ENCODE data around the gene PHKA1.
"Not testable (repeated sequence)": the region's sequence is repeated elsewhere in the genome, so short reads cannot be mapped to it uniquely, and the experiment has no call there.

Gene PHKA1

DNA sequence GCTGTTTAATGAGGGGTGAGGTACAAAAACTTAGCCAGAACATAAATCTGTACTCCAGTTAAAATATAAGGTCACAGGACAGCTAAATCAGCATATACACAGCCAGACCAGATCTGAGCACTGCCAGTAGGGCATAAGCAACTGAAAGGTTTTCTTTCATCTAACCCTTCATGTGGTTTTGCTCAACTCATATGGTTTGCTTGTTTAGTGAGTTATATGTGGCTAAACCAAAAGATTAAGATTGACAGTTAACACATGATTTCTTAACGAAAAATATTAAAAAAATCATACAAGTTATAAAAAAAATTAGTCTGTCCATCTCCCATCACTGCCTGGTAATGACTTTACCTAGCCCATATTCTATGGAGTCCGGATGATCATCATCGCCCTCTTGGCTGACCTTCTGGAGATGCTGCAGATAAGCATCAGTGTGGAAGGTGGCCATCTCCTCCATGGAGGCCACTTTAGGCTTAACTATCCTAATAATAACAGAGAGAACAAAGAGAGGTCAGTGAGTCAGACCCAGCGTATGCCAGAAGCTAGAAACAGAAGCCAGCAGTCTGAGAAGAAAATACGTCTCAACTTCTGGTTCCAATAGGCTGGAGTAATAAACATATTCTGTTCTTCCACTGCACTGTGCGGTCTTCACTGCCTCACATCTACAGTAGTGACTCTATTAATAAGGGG is 145.6 kb downstream of the PHKA1 start:
- no peak for DNase-seq

DNA sequence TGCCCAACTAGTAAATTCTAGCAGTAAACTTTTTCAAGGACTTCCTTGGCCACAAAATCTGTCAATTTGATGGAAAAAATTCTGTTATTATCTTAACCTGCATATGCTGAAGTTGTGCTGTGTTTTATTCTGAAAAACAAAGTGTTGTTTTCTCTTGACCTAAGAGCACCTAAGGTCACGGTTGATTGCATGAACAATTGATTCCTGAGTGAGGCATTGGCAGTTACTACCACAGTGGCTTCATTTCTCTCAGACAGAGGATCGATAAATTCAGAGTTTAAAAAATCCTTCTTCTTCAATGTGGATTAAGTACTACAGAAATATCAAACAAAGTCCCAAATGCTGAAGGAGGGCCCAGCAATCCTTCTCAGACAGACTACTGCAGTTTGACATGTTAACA is 147.7 kb downstream of the PHKA1 start:
- no peak for DNase-seq

DNA sequence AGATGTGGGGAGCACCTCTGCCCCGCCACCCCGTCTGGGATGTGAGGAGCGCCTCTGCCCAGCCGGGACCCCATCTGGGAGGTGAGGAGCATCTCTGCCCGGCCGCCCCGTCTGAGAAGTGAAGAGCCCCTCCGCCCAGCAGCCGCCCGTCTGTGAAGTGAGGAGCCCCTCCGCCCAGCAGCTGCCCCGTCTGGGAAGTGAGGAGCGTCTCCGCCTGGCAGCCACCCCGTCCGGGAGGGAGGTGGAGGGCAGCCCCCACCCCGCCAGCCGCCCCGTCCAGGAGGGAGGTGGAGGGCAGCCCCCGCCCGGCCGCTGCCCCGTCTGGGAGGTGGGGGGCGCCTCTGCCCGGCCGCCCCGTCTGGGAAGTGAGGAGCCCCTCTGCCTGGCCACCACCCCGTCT is 154.5 kb downstream of the PHKA1 start:
- not testable (repeated sequence) for DNase-seq

DNA sequence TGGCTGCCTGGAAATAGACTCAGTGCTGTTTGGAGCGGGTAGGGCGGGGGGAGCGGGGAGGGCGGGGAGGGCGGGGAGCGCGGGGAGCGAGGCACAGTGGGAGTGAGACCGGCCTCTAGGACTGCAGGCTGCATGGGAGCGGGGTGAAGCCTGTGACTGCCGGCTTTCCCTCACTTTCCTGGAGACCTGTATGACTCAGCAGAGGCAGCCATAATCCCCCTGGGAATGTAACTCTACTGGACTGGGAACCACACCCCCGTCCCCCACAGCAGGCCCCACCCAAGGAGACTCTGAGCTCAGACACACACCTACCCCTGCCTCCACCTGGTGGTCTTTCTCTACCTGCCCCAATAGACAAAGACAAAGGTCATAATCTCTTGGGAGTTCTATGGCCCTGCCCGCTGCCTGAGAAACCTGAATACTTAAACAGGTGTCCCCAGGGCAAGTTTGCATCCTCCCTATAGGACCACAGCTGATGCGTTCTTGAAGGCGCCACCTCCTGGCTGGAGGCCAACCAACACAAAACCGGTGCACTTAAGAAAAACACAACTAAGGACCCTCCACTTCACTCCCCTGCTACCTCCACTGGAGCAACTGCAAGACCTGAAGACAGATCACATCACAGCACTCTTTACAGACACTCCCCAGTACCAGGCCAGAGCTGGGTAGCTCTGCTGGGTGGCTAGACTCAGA is 159.5 kb downstream of the PHKA1 start:
- no peak for DNase-seq

DNA sequence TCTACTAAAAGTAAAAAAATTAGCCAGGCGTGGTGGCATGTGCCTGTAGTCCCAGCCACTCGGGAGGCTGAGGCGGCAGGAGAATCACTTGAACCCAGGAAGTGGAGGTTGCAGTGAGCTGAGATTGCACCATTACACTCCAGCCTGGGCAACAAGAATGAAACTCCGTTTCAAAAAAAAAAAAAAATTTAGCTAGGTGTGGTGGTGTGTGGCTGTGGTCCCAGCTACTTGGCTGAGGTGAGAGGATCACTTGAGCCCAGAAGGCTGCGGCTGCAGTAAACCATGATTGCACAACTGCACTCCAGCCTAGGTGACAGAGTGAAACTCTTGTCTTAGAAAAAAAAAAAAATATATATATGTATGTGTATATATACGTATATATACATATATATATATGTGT is 161.7 kb downstream of the PHKA1 start:
- DNase-seq, result not testable (repeated sequence)

DNA sequence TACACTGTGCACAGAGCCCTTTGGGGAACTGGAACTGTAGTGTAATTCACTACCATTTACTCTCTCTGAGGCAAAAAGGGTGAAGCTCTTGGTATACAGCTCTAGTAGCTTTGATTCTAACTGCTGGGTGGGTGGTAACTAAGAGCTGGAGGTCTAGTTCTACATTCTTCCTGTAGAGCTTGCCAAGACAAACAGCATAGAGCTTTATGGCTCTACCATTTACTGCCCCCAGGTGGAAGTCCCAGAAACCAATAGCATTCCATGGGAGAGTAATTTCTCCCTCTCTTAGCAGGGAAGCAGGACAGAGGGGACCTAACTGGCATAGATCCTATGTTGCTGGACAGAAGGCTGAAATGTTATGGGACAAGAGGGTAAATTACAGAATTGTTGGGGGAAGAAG is 168.1 kb downstream of the PHKA1 start:
- DNase-seq, result no peak

DNA sequence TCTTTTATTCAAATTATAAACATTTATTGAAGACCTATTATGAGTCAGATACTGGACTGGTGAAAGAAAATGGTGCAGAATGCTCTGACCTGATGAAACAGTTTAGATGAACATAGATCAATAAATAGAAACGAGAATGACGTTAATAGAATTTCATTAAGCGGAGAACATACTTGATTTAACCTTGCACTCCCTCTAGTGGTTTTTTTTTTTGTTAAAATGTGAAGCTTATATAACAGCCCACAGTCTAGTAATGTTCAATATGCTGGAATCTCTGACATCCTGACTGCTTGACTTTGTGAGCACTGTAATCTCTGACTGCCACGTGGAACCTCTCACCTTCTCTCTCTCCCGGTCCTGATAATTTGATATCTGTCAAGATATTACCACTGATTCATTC is 173.8 kb downstream of the PHKA1 start:
- no peak for DNase-seq

DNA sequence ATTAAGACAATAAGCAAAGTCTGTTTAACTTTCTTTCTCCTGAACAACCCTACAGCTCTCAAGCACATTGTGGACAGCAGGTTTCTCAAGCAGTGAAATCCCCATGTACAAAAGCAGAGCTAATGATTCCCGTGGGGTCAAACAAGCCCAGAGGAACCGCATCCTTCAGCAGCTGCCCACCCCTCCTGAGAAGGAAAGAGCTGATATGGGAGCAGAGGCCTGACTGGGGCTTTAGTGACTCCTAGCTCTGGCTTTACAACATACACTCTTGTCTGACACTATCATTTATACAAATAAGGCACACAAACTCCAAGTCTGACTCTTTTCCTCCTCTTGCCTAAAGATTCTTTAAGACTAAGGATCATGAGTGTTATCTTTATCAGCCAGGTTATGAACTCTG is 174.3 kb downstream of the PHKA1 start:
- no peak for DNase-seq

DNA sequence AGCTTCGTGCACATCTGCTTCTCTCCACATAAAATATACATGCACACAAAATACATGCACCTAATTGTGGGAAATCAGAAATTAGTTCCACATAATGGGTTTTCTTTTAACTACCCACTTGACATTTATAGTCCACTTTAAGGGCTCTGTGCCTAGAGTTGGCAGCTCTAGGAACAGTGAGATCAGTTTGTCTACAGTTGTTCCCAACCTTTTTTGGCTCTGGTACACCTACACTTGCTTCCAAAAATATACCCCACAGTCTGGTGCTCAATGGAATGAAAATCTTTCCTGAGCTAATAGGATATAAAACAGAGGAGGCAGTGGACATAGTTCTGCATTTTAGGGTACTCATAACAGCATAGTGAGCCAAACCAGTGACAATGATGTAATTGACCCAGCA is 177.6 kb downstream of the PHKA1 start:
- no peak for DNase-seq

DNA sequence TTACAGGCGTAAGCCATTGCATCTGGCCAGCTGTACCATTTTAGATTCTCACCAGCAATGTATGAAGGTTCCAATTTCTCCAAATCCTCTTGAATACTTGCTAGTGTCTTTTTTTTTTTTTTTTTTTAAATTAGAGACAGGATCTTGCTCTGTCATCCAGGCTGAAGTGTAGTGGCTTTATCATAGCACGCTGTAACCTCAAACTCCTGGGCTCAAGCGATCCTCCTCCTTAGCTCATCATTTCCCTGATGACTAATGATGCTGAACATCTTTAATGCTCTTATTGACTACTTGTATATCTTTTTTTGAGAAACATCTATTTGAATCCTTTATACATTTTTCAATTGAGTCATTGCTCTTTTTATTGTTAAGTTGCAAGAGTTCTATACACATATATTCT is 181.7 kb downstream of the PHKA1 start:
- DNase-seq, result no peak

Measured in NCI-H345 (cell line).